AG10803 (cell line): ENCODE measurements around the gene ANKS1B.

Experiments used
- DNase-seq: peaks from one replicate; pipeline ENCODE4 v3.0.0; 2010; ENCODE audit warnings: low read depth
- H3K4me3 ChIP-seq: 2 replicates; pipeline ENCODE4 v1.5.1; 2011; ENCODE audit warnings: mild to moderate bottlenecking, low read length, control low read depth
- TF ChIP-seq, protein P1 (sequence below): conservative IDR thresholded peaks from 2 replicates; pipeline ENCODE4 v1.5.1; 2011; ENCODE audit warnings: mild to moderate bottlenecking, low read length, control low read depth, inconsistent platforms

Gene ANKS1B

DNA sequence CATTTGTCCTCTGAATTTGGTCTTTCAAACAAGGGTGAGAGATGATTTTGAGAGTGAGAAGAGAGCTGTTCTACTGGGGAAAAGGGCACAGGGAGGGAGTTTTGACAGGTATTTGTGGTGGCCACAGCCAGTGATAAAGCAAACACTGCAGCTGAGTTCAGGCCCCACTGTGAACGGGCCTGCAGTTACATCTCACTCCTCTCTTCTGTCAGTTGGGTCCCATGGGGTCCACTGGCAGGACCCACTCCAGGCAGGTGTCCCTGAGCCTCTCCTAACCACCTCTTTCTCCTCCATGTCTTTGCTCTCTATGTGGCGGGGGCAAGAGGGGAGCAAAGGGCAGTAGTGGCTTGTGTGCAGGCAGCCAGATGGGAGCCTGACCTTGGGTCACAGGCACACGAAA lies 1044.8 kb downstream of the ANKS1B start:
- no peak for DNase-seq
- H3K4me3 ChIP-seq: no peak overlapping the region
- TF ChIP-seq, protein P1, sequence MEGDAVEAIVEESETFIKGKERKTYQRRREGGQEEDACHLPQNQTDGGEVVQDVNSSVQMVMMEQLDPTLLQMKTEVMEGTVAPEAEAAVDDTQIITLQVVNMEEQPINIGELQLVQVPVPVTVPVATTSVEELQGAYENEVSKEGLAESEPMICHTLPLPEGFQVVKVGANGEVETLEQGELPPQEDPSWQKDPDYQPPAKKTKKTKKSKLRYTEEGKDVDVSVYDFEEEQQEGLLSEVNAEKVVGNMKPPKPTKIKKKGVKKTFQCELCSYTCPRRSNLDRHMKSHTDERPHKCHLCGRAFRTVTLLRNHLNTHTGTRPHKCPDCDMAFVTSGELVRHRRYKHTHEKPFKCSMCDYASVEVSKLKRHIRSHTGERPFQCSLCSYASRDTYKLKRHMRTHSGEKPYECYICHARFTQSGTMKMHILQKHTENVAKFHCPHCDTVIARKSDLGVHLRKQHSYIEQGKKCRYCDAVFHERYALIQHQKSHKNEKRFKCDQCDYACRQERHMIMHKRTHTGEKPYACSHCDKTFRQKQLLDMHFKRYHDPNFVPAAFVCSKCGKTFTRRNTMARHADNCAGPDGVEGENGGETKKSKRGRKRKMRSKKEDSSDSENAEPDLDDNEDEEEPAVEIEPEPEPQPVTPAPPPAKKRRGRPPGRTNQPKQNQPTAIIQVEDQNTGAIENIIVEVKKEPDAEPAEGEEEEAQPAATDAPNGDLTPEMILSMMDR: no peak

DNA sequence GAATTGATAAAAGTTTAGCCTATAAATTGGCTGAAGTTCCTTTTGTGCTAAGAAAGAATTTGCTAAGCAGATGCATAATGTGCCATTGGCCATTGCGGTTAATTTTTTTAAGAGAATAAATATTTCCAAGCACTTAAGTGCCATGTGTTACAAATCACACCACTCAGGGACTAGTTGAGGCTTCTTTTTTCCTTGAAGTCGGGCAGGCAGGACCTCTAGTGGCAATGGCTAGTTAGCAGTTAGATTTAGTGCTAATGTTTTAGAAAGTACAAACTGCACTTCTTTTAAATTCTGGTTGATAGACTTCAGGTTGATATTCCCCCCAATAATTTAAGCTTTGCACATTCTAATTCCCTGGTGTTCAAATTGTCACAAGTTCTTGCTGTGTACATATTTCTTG lies 1045.4 kb downstream of the ANKS1B start:
- TF ChIP-seq, protein P1: peak; percentile 68
- peak; percentile 75 for DNase-seq

DNA sequence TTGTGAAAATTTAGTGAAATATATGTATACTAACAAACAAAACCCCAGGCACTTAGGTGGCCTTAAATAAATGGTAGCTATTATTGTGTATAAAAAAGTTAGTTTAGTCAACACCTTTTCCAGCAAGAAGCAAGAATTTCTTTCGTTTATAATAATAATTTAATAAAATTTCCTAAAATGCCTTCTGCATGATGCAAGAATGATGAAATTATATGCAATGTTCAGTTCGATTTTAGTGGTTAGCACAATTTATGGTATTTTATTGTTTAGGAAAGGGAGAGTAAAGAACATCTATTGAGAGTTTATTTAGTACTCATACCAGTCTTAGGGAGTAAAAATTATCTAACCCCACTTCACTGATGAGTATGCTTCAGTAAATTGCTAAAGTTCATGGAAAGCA lies 1048.9 kb downstream of the ANKS1B start:
- TF ChIP-seq, protein P1: no peak
- DNase-seq: no peak

More for the DNA sequence above, 1045.4 kb downstream of the ANKS1B start:
- H3K4me3 ChIP-seq: no peak overlapping the region

DNA sequence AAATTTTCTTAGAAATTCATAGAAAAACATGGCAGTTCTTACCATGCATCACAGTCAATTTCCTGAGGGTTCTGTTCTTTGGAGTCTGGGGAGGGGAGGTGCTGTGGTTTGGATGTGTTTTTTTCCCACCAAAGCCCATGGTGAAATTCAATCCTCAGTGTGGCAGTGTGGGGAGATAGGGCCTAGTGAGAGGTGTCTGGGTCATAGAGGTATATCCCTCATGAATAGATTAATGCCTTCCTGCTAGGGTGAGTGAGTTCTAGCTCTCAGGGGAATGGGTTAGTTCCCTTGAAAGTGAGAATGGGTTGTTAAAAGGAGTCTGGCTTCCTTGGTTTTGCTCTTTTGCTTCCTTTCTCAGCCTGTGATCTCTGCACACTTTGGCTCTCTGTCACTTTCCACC lies 1061.9 kb downstream of the ANKS1B start:
- TF ChIP-seq, protein P1: no peak
- H3K4me3 ChIP-seq: no peak overlapping the region
- DNase-seq: no peak

More for the DNA sequence above, 1048.9 kb downstream of the ANKS1B start:
- H3K4me3 ChIP-seq: no peak overlapping the region

DNA sequence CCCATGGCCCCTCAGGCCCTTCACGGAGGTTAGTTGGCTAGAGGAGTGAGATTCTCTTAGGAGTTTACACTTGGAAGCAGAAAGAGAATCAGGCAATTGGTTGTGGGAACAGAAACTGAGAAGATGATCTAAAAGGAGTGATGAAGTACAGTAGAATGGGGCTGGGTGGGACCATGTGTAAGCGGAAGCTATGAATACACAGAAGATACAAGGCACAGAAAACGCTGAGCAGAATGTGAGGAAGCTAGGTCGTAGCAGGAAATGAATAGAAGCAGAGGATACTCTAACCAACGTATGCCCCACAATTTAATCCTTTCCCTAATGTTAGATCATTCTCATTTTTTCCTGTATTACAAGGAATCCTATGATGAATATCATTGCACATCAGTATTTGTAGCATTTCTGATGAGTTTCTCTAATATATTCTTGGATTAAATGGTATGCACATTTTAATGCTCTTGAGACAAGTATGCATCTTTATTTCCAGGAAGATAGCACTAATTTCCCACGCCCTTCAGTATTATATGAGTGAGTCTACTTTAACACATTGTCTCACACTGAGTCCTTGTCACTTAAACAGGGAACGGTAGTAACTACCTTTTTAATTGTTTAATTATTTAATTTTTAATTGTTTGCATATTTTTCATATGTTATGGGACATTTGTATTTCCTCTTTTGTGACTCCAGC lies 1066.4 kb downstream of the ANKS1B start:
- TF ChIP-seq, protein P1: no peak
- no peak for DNase-seq
- H3K4me3 ChIP-seq: no peak overlapping the region

DNA sequence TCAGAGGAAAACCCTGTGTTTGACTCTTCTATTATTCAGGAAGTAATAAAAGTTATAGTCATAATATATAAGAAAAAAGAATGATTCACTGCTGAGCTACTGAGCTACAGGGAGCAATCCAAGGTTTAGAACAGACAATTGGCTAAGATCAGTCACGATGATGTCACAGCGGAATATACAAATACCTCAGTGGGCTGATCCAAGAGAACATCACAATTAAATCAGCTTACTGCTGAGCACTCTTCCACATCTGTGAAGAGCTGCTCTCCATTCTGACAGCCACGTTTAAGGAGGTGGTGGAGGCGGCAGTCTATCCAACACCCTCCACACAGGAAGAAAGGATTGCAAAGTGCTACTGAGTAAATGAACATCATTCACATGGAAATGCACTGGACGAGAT lies 1068.6 kb downstream of the ANKS1B start:
- no peak for DNase-seq
- no peak overlapping the region for H3K4me3 ChIP-seq
- TF ChIP-seq, protein P1: no peak

DNA sequence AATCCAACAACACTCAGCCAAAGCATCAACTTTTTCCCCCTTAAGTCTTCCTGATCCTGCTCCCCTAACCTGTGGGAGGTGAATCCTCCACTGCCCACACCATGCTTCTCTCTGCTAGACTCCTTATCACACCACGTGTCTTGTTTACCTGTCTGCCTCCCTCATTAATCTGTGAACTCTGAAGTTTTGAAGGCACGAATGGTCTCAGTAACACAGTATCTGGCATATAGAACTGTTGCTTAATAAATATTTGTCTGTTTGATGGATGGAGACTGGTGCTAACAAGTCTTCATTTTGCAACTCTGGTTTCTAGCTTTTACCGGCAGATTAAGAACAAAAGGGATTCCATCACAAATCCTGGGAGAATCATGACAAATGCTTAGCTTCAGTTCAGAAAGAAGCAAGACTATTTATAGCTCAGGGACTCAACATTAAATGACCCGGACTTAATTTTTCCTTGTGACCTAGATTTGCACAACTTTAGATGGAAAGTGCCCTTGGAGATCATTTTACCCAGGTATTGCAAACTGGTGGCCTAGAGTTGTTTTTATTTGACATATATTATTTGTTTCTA lies 1072.2 kb downstream of the ANKS1B start:
- no peak overlapping the region for H3K4me3 ChIP-seq
- DNase-seq: no peak
- TF ChIP-seq, protein P1: no peak
